ENCODE data around the gene TRIM26. TPM values are rescaled to one million over a fixed set of nuclear protein-coding genes. Genes with fewer than 3 reads are reported as not detected.

Gene TRIM26
- total RNA-seq, 2 donors from 2014 or later = 36.0 to 36.1 TPM

DNA sequence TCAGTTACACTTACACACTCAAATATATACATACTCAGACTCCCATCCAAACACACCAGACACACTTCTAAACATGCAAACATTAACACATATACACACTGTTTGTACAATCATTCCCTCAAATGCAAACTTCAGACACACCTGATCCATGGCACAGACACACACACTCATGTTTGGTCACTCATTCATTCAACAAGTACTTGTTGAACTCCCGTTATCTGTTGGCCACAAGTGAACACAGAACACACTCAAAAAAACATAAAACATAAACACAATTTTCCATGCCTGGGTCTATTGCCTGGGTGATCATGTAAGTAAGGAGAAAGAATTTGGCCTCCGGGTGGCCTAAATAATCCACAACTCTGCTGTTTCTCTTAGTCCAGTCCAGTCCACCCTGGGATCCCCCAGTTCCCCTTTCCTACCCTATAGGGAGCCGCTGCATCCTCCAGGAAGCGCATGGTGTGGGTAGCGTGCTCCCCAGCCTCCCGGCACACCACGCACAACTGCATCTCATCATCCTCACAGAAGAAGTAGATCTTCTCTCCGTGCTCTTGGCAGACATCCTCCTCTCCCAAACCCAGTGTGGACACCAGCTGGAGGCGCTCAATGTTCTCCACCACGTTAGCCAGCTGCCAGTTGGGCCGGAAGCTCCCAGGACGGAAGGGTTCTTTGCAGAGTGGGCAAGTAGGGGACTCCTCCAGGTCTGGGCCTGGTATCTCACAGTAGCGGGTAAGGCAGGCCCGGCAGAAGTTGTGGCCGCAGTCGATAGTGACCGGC, 53.0 kb downstream of the TRIM26 start:
- Histone ChIP-seq H3K36me3 (no peaks in the 10 kb centered on the region), H3K27me3 (replicated peaks; ENCODE audit: insufficient read depth) (no peaks in the 10 kb centered on the region), H3K4me1 (ENCODE audit: control insufficient read depth in 1 of 2, low read depth in 2 of 2) (no peaks in the 10 kb centered on the region), H3K4me3 (no peak overlapping the region), H3K9me3 (no peaks in the 10 kb centered on the region), H3K27ac (no peak overlapping the region)
- DNase-seq (ENCODE audit: low spot score) (no peak), ATAC-seq (ENCODE audit: insufficient number of reproducible peaks, low FRiP score, low read depth) (no peak)
- TF ChIP-seq, protein P1, sequence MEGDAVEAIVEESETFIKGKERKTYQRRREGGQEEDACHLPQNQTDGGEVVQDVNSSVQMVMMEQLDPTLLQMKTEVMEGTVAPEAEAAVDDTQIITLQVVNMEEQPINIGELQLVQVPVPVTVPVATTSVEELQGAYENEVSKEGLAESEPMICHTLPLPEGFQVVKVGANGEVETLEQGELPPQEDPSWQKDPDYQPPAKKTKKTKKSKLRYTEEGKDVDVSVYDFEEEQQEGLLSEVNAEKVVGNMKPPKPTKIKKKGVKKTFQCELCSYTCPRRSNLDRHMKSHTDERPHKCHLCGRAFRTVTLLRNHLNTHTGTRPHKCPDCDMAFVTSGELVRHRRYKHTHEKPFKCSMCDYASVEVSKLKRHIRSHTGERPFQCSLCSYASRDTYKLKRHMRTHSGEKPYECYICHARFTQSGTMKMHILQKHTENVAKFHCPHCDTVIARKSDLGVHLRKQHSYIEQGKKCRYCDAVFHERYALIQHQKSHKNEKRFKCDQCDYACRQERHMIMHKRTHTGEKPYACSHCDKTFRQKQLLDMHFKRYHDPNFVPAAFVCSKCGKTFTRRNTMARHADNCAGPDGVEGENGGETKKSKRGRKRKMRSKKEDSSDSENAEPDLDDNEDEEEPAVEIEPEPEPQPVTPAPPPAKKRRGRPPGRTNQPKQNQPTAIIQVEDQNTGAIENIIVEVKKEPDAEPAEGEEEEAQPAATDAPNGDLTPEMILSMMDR (IDR thresholded peaks at IDR 0.05) = no peak

DNA sequence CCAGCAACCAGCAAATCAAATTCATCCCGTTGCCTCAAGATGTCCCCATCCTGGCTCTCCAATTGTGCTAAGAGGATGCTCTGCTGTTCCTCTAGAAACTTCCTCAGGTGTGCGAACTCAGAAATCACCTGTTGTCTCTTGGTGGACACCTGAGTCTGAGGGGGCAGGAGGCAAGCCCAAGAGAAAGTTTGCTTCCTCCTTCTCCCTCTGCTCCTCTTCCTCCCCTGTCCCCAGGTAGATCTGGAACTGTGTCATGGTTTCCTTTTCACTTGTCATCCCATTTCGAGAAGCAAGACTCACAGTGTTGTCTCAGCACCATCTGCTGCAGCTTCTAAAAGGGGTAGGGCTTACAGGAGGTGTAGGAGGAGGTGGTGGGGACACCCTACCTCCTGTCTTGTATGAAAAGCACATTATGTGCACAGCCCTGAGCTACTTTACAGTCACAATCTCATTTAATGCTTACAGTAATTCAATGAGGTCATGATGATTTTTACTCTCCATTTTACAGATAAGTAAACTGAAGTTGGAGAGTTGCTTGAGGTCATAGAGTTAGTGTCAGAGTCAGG, 54.6 kb downstream of the TRIM26 start:
- no peaks in the 10 kb centered on the region for H3K27me3 ChIP-seq (replicated peaks; ENCODE audit: insufficient read depth)
- H3K9me3 ChIP-seq = no peaks in the 10 kb centered on the region
- TF ChIP-seq, protein P1 (IDR thresholded peaks at IDR 0.05) = no peak
- H3K4me3 ChIP-seq = no peak overlapping the region
- no peak for ATAC-seq (ENCODE audit: insufficient number of reproducible peaks, low FRiP score, low read depth)
- no peaks in the 10 kb centered on the region for H3K4me1 ChIP-seq (ENCODE audit: control insufficient read depth in 1 of 2, low read depth in 2 of 2)
- no peak overlapping the region for H3K27ac ChIP-seq
- H3K36me3 ChIP-seq = no peaks in the 10 kb centered on the region
- no peak for DNase-seq (ENCODE audit: low spot score)

DNA sequence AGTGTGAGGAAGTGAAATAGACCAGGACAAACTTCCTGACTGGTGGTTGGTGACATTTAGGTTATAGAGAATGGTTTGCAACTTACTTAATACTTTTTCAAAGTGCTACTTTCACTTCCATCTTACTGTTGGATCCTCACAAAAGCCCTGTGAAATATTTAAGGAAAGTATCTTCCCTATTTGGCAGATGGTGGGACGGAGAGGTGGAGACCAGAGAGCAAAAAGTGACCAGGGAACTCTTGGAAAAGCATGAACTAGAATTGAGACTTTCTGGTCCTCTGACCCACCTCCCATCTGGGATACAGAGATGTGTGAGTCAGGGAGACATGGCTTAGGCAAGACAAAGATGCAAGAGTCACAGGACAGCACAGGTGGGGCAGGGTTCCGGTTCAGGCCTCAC, 55.2 kb downstream of the TRIM26 start:
- DNase-seq (ENCODE audit: low spot score) (no peak), ATAC-seq (ENCODE audit: insufficient number of reproducible peaks, low FRiP score, low read depth) (no peak)
- Histone ChIP-seq H3K27me3 (replicated peaks; ENCODE audit: insufficient read depth) (no peaks in the 10 kb centered on the region), H3K9me3 (no peaks in the 10 kb centered on the region), H3K4me3 (no peak overlapping the region), H3K27ac (no peak overlapping the region), H3K36me3 (no peaks in the 10 kb centered on the region), H3K4me1 (ENCODE audit: control insufficient read depth in 1 of 2, low read depth in 2 of 2) (no peaks in the 10 kb centered on the region)
- TF ChIP-seq, protein P1 (IDR thresholded peaks at IDR 0.05) = no peak

DNA sequence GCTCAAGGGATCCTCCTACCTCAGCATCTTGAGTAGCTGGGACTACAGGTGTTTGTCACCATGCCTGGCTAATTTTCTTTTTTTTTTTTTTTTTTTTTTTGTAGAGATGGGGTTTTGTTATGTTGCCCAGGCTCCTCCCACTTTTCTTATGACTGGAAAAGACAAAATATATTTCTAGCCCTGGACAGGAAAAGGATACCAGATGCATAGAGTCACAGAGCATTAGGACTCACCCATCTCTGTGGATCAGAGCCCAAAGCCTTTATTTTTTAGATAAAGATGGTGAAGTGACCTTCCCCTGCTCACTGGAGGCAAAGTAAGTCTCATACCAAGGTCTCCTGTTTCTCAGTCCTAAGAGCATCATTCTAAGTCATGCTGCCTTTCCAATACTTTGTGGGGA, 55.6 kb downstream of the TRIM26 start:
- H3K4me1 ChIP-seq (ENCODE audit: control insufficient read depth in 1 of 2, low read depth in 2 of 2) = no peaks in the 10 kb centered on the region
- H3K4me3 ChIP-seq = no peak overlapping the region
- no peak for DNase-seq (ENCODE audit: low spot score)
- no peaks in the 10 kb centered on the region for H3K27me3 ChIP-seq (replicated peaks; ENCODE audit: insufficient read depth)
- no peaks in the 10 kb centered on the region for H3K9me3 ChIP-seq
- no peak for ATAC-seq (ENCODE audit: insufficient number of reproducible peaks, low FRiP score, low read depth)
- TF ChIP-seq, protein P1 (IDR thresholded peaks at IDR 0.05) = no peak
- H3K36me3 ChIP-seq = no peaks in the 10 kb centered on the region
- H3K27ac ChIP-seq = no peak overlapping the region

DNA sequence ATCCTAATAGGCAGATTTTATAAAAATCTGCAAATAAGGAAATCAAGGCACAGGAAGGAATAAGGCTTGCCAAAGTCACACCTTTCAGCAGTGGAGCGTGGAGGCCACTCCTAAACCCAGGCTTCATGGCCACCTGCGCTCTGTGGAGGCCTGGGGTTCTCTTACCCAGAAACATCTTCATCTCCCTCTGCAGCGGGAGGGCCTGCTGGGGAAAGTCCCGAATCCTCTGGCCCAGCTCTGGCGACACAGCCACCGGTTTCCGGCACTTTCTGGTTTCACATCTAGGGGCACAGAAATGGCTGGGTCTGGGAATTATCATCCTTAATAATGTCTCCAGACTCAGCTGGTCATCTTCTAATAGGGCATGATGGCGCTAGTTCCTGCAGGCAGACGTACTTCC, 56.4 kb downstream of the TRIM26 start:
- Histone ChIP-seq H3K4me1 (ENCODE audit: control insufficient read depth in 1 of 2, low read depth in 2 of 2) (no peaks in the 10 kb centered on the region), H3K27me3 (replicated peaks; ENCODE audit: insufficient read depth) (no peaks in the 10 kb centered on the region), H3K4me3 (no peak overlapping the region), H3K36me3 (no peaks in the 10 kb centered on the region), H3K9me3 (no peaks in the 10 kb centered on the region), H3K27ac (no peak overlapping the region)
- no peak for DNase-seq (ENCODE audit: low spot score)
- no peak for ATAC-seq (ENCODE audit: insufficient number of reproducible peaks, low FRiP score, low read depth)
- TF ChIP-seq, protein P1 (IDR thresholded peaks at IDR 0.05) = no peak
